ENCODE data around the gene CUEDC1. TPM values are rescaled to one million over a fixed set of nuclear protein-coding genes. Genes with fewer than 3 reads are reported as not detected.

CUEDC1 gene
- total and polyA plus RNA-seq, 2 of the 13 experiments (the other 11 are each of a cell fraction or from before 2014, with no cell fraction given), result 7.4 to 12.9 TPM

GRCh38 chr17:57947369-57947768 is 7.8 kb downstream of the CUEDC1 start (continued):
- TF ChIP-seq ZEB1 (IDR thresholded peaks at IDR 0.05; ENCODE audit: insufficient replicate concordance, low read depth) (no peak), ZBED4 (CRISPR knock-in tag; IDR thresholded peaks at IDR 0.05; ENCODE audit: borderline replicate concordance) (no peak), ZNF749 (CRISPR knock-in tag; IDR thresholded peaks at IDR 0.05; ENCODE audit: borderline replicate concordance) (no peak), ZNF580 (CRISPR knock-in tag; IDR thresholded peaks at IDR 0.05; ENCODE audit: borderline replicate concordance, low read depth) (no peak), TBL1XR1 (IDR thresholded peaks at IDR 0.05; ENCODE audit: borderline replicate concordance, low read length, partially characterized antibody) (no peak), ZSCAN5A (CRISPR knock-in tag; IDR thresholded peaks at IDR 0.05; ENCODE audit: borderline replicate concordance) (no peak), TCF7 (IDR thresholded peaks at IDR 0.05; ENCODE audit: low read depth) (no peak), ZNF577 (CRISPR knock-in tag; IDR thresholded peaks at IDR 0.05; ENCODE audit: borderline replicate concordance, low read depth) (no peak), RORA (CRISPR knock-in tag; IDR thresholded peaks at IDR 0.05) (no peak), ZNF720 (CRISPR knock-in tag; IDR thresholded peaks at IDR 0.05) (no peak), ZFP41 (CRISPR knock-in tag; IDR thresholded peaks at IDR 0.05; ENCODE audit: borderline replicate concordance) (no peak), NFIB (CRISPR knock-in tag; IDR thresholded peaks at IDR 0.05; ENCODE audit: borderline replicate concordance) (no peak), NAIF1 (CRISPR knock-in tag; IDR thresholded peaks at IDR 0.05; ENCODE audit: borderline replicate concordance) (no peak), FOSL2 (CRISPR knock-in tag; IDR thresholded peaks at IDR 0.05) (no peak), IKZF1 (IDR thresholded peaks at IDR 0.05) (no peak), GLI4 (CRISPR knock-in tag; IDR thresholded peaks at IDR 0.05; ENCODE audit: borderline replicate concordance) (no peak), ZNF230 (CRISPR knock-in tag; IDR thresholded peaks at IDR 0.05) (no peak), SMARCE1 (IDR thresholded peaks at IDR 0.05; ENCODE audit: borderline replicate concordance) (no peak), ZC3H4 (CRISPR knock-in tag; IDR thresholded peaks at IDR 0.05; ENCODE audit: borderline replicate concordance) (no peak), SOX13 (IDR thresholded peaks at IDR 0.05) (no peak), SOX13 (CRISPR knock-in tag; conservative IDR thresholded peaks at IDR 0.05 in 1 of 2, IDR thresholded peaks at IDR 0.05 in 1 of 2) (no peak), FOXK1 (CRISPR knock-in tag; IDR thresholded peaks at IDR 0.05; ENCODE audit: borderline replicate concordance, low read depth) (no peak), GABPB1 (CRISPR knock-in tag; IDR thresholded peaks at IDR 0.05) (no peak), FOXC1 (CRISPR knock-in tag; IDR thresholded peaks at IDR 0.05; ENCODE audit: borderline replicate concordance) (no peak)
- TF ChIP-seq, protein P1, sequence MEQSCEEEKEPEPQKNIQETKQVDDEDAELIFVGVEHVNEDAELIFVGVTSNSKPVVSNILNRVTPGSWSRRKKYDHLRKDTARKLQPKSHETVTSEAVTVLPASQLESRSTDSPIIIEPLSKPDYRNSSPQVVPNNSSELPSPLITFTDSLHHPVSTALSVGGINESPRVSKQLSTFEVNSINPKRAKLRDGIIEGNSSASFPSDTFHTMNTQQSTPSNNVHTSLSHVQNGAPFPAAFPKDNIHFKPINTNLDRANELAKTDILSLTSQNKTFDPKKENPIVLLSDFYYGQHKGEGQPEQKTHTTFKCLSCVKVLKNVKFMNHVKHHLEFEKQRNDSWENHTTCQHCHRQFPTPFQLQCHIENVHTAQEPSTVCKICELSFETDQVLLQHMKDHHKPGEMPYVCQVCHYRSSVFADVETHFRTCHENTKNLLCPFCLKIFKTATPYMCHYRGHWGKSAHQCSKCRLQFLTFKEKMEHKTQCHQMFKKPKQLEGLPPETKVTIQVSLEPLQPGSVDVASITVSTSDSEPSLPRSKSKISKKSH (CRISPR knock-in tag; IDR thresholded peaks at IDR 0.05; ENCODE audit: borderline replicate concordance), result no peak

Data from HepG2 (cell line).